ENCODE results near the gene CCDC149.

The CCDC149 gene

DNA sequence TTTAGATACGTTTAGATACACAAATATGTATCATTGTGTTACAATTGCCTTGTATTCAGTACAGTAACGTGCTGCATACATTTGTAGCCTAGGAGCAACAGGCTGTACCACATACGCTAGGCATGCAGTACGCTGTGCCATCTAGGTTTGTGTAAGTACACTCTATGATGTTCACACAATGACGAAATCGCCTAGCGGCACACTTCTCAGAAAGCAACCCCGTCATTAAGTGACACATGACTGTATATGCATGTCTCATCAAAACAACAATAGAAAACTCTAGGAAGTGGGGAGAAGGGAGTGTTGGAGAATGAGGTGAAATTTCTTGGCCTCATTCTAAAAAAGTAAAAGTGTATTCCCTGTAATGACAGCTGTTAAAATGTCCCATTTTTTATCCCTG is 32.7 kb downstream of the CCDC149 start:
- Histone ChIP-seq H3K27me3 (ENCODE audit: control insufficient read depth, insufficient read depth, low read length) (no peaks in the 10 kb centered on the region), H3K36me3 (ENCODE audit: control insufficient read depth, insufficient read depth, low read length) (no peaks in the 10 kb centered on the region), H3K27ac (ENCODE audit: low read depth, low read length) (no peak overlapping the region), H3K4me1 (ENCODE audit: control insufficient read depth, insufficient read depth, low read length) (peaks cover 21% of the 10 kb centered on the region), H3K9me3 (ENCODE audit: control insufficient read depth, insufficient read depth, low read length) (no peaks in the 10 kb centered on the region), H3K9ac (ENCODE audit: low read depth, low read length) (no peak overlapping the region), H3K4me3 (ENCODE audit: low read depth, low read length) (no peak overlapping the region)

DNA sequence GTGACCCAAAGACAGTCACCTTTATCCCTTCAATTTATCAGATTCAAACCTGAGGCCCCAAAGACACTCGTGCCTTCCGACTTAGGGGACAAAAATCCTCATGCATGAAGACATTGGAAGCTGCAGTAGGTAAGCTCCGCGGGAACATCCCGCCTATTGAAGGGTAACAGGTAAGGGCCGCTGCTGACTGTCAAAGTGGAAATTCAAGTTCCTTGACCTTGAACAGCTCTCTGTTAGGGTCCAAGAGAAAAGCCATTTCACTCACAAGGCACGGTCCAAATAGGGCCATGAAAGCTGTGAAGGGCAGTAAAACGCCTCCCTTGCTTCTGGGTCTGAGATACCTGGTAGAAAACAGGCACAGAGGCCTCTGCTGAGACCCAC is 34.2 kb downstream of the CCDC149 start:
- H3K4me3 ChIP-seq (ENCODE audit: low read depth, low read length): no peak overlapping the region

DNA sequence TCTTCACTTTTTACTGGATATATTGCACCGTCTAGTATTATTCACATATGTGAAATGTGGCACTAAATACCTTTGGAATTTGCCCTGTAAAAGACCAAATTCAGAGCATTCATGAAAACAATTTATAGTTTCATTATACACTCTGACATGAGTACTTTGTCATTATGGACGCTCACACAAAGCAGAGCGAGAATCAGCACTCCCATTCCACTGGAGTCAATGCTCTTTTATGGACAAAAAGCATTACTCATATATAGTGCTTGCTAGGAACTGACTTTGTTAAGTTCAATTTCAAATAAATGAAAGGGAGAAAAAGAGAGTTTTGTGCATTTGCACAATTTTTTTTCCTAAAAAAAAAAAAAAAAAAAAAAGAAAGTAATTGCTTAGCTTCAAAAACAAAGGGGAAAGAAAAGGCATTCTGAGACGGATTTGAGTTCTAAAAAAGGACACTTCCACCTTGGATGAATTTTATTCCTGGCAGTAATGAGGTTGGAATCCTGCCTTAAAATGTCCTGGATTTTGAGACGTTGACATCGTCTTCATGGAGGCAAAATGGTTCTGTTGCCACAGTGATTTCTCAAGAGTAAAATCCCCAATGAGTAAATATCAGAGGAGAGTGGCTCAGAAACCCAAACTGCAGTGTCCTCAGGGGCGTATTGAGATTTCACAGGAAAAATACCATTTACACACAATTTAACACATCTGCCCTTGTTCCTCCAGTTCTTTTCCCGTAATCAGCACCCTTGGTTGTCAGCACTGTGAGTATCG is 34.8 kb downstream of the CCDC149 start:
- no peaks in the 10 kb centered on the region for H3K27me3 ChIP-seq (ENCODE audit: control insufficient read depth, insufficient read depth, low read length)
- no peaks in the 10 kb centered on the region for H3K9me3 ChIP-seq (ENCODE audit: control insufficient read depth, insufficient read depth, low read length)
- no peaks in the 10 kb centered on the region for H3K36me3 ChIP-seq (ENCODE audit: control insufficient read depth, insufficient read depth, low read length)
- no peak overlapping the region for H3K9ac ChIP-seq (ENCODE audit: low read depth, low read length)
- peaks cover 14% of the 10 kb centered on the region for H3K4me1 ChIP-seq (ENCODE audit: control insufficient read depth, insufficient read depth, low read length)
- H3K4me3 ChIP-seq (ENCODE audit: low read depth, low read length): no peak overlapping the region
- H3K27ac ChIP-seq (ENCODE audit: low read depth, low read length): no peak overlapping the region

More for the DNA sequence above, 34.2 kb downstream of the CCDC149 start:
- Histone ChIP-seq H3K36me3 (ENCODE audit: control insufficient read depth, insufficient read depth, low read length) (no peaks in the 10 kb centered on the region), H3K4me1 (ENCODE audit: control insufficient read depth, insufficient read depth, low read length) (peaks cover 18% of the 10 kb centered on the region), H3K9ac (ENCODE audit: low read depth, low read length) (no peak overlapping the region), H3K9me3 (ENCODE audit: control insufficient read depth, insufficient read depth, low read length) (no peaks in the 10 kb centered on the region), H3K27ac (ENCODE audit: low read depth, low read length) (no peak overlapping the region), H3K27me3 (ENCODE audit: control insufficient read depth, insufficient read depth, low read length) (no peaks in the 10 kb centered on the region)

DNA sequence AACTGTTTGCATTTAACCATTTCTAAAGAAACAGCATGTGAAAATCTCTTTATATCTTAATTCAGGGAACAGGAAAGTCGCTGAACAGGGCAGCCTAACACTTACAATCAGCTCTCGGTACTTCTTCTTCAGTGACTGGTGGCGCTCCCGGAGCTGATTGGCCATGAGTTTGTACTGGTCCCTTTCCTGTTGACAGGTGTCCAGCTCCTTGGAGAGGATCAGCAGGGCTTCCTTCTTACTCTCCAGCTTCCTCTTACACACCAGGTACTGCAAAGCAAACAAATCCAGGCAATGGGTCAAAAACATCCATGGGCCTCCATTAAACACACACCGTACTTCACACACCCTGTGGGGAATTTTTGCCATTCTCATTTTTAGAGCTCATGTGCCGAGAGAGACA is 36.4 kb downstream of the CCDC149 start:
- Histone ChIP-seq H3K4me3 (ENCODE audit: low read depth, low read length) (no peak overlapping the region), H3K27me3 (ENCODE audit: control insufficient read depth, insufficient read depth, low read length) (no peaks in the 10 kb centered on the region), H3K27ac (ENCODE audit: low read depth, low read length) (no peak overlapping the region), H3K9me3 (ENCODE audit: control insufficient read depth, insufficient read depth, low read length) (no peaks in the 10 kb centered on the region), H3K9ac (ENCODE audit: low read depth, low read length) (no peak overlapping the region), H3K4me1 (ENCODE audit: control insufficient read depth, insufficient read depth, low read length) (peaks cover 5% of the 10 kb centered on the region; the same call in 1 of the 2 replicates), H3K36me3 (ENCODE audit: control insufficient read depth, insufficient read depth, low read length) (no peaks in the 10 kb centered on the region)

DNA sequence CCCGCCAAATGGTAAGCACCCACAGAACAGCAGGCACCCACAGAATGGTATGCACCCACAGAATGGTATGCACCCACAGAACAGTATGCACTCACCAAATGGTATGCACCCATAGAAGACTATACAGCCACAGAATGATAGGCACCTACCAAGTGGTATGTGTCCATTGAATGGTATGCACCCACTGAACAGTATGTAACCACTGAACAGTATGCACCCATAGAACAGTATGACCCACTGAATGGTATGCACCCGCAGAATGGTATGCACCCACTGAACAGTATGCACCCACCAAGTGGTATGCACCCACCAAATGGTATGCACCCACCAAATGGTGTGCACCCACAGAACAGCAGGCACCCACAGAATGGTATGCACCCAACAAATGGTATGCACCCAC is 40.1 kb downstream of the CCDC149 start:
- H3K27ac ChIP-seq (ENCODE audit: low read depth, low read length): no peak overlapping the region
- H3K4me3 ChIP-seq (ENCODE audit: low read depth, low read length): no peak overlapping the region
- no peaks in the 10 kb centered on the region for H3K27me3 ChIP-seq (ENCODE audit: control insufficient read depth, insufficient read depth, low read length)
- peaks cover 14% of the 10 kb centered on the region for H3K4me1 ChIP-seq (ENCODE audit: control insufficient read depth, insufficient read depth, low read length)
- H3K9me3 ChIP-seq (ENCODE audit: control insufficient read depth, insufficient read depth, low read length): no peaks in the 10 kb centered on the region
- H3K36me3 ChIP-seq (ENCODE audit: control insufficient read depth, insufficient read depth, low read length): no peaks in the 10 kb centered on the region
- H3K9ac ChIP-seq (ENCODE audit: low read depth, low read length): no peak overlapping the region

DNA sequence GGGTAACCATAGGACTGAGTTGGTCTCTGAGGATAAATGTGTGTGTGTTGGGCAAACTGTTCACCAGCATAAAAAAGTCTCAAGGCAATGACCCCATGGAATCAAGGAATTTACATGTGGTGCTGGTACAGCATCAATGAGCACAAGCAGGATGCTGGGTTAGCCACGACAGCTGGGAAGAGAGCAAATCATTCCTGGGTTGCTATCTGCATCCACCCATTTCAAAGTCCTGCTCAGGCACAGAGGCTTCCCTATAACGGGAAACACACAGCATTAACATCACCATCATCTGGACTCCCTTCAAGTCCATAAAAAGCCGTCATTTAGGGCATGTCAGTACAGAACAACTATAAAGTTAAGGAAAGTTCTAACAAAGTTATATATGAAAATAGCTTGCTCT is 41.6 kb downstream of the CCDC149 start:
- H3K4me1 ChIP-seq (ENCODE audit: control insufficient read depth, insufficient read depth, low read length): peaks cover 22% of the 10 kb centered on the region
- no peaks in the 10 kb centered on the region for H3K9me3 ChIP-seq (ENCODE audit: control insufficient read depth, insufficient read depth, low read length)
- H3K9ac ChIP-seq (ENCODE audit: low read depth, low read length): no peak overlapping the region; the same call in 1 of the 2 replicates
- no peak overlapping the region for H3K4me3 ChIP-seq (ENCODE audit: low read depth, low read length)
- no peak overlapping the region for H3K27ac ChIP-seq (ENCODE audit: low read depth, low read length)
- H3K27me3 ChIP-seq (ENCODE audit: control insufficient read depth, insufficient read depth, low read length): no peaks in the 10 kb centered on the region
- no peaks in the 10 kb centered on the region for H3K36me3 ChIP-seq (ENCODE audit: control insufficient read depth, insufficient read depth, low read length)

DNA sequence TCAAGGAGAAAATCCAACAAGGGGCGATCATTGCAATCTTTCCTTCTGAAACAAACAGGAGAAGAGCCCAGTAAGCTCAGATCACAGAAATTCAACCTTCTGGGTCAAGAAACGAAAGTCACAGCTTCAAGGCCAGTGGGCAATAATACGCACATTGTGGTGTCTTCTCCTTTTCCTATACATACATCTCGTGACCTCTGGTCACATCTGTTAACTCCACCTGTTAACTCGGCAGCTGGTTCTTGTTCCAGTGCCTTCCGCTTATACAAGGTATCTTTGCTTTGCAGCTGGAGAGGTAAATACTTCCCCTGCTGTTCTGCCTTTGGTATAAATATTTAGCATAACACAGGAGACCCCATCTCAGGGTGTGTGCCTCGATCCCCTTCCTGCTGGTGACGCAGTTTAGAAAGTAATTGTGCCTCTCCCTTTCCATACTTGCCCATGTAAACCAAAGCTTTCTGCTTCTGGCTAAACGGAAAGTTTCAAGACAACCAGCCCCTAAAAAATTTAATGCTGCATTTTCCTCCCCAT is 45.0 kb downstream of the CCDC149 start:
- H3K36me3 ChIP-seq (ENCODE audit: control insufficient read depth, insufficient read depth, low read length): no peaks in the 10 kb centered on the region

DNA sequence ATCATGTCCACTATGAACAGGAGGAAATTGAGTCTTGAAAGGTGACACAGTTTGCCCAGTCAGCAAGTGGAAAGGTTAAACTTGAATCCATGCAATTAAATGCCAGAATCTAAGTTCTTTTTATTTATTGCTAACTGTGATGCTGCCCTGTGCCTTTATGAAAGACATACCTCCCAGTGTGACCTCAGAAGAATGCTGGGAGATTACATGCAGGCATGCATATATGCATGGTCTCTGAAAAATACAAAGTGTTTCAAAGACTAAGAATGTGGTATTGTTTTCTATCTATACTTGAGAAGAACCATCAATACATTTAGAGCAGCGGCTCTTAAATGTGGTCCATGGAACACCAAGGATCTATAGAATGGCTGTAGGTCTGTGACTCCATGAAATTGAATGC is 45.6 kb downstream of the CCDC149 start:
- peaks cover 22% of the 10 kb centered on the region for H3K4me1 ChIP-seq (ENCODE audit: control insufficient read depth, insufficient read depth, low read length)
- no peak overlapping the region for H3K9ac ChIP-seq (ENCODE audit: low read depth, low read length)
- peaks cover 27% of the 10 kb centered on the region for H3K9me3 ChIP-seq (ENCODE audit: control insufficient read depth, insufficient read depth, low read length)
- no peaks in the 10 kb centered on the region for H3K27me3 ChIP-seq (ENCODE audit: control insufficient read depth, insufficient read depth, low read length)
- H3K36me3 ChIP-seq (ENCODE audit: control insufficient read depth, insufficient read depth, low read length): no peaks in the 10 kb centered on the region
- H3K4me3 ChIP-seq (ENCODE audit: low read depth, low read length): no peak overlapping the region
- no peak overlapping the region for H3K27ac ChIP-seq (ENCODE audit: low read depth, low read length)

More for the DNA sequence above, 45.0 kb downstream of the CCDC149 start:
- peak overlapping the region; percentile 9 for H3K27ac ChIP-seq (ENCODE audit: low read depth, low read length)
- H3K9me3 ChIP-seq (ENCODE audit: control insufficient read depth, insufficient read depth, low read length): peaks cover 25% of the 10 kb centered on the region
- H3K4me3 ChIP-seq (ENCODE audit: low read depth, low read length): no peak overlapping the region
- H3K9ac ChIP-seq (ENCODE audit: low read depth, low read length): no peak overlapping the region; the same call in 1 of the 2 replicates
- no peaks in the 10 kb centered on the region for H3K27me3 ChIP-seq (ENCODE audit: control insufficient read depth, insufficient read depth, low read length)
- H3K4me1 ChIP-seq (ENCODE audit: control insufficient read depth, insufficient read depth, low read length): peaks cover 22% of the 10 kb centered on the region

DNA sequence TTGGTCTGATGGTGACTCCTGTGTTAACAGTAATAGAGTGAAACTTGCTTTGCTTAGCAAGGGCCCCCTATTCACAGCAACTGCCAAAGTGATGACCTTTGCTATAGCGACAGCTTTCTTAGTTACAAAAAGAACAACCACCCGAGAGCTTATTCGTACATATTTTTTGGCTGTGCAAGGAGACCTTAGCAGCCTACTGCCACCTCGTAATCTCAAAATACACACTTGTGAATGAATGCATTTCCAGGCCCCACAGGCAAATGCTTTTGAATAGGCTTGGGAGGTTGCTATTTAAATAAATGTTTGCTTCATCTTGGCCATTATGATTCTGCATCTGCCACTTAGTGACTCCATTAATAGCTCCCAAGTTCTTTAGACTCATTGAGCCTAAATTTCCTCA is 47.4 kb downstream of the CCDC149 start:
- Histone ChIP-seq H3K36me3 (ENCODE audit: control insufficient read depth, insufficient read depth, low read length) (no peaks in the 10 kb centered on the region), H3K9ac (ENCODE audit: low read depth, low read length) (no peak overlapping the region), H3K4me3 (ENCODE audit: low read depth, low read length) (no peak overlapping the region), H3K27me3 (ENCODE audit: control insufficient read depth, insufficient read depth, low read length) (no peaks in the 10 kb centered on the region), H3K27ac (ENCODE audit: low read depth, low read length) (no peak overlapping the region), H3K9me3 (ENCODE audit: control insufficient read depth, insufficient read depth, low read length) (peaks cover 32% of the 10 kb centered on the region), H3K4me1 (ENCODE audit: control insufficient read depth, insufficient read depth, low read length) (peaks cover 22% of the 10 kb centered on the region)

DNA sequence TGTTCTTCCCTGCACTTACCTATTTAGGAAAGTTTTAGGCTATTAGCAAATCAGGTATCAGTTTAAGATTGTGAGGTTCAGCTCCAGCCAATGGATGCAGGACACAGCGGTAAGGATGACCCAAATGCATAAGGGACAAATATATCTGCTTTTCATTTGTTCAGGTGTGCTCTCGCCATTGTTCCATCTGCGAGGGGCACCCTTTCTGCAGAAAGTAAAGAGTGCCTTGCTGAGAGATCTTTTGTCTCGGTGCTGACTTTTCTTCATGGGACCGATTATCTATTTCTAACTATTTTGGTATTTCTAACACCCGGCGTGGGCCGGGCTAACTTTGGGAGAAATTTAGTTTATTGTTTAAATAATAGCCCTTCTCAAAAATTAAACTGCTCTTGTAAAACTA is 49.0 kb downstream of the CCDC149 start:
- peaks cover 19% of the 10 kb centered on the region for H3K4me1 ChIP-seq (ENCODE audit: control insufficient read depth, insufficient read depth, low read length)
- H3K9ac ChIP-seq (ENCODE audit: low read depth, low read length): no peak overlapping the region
- H3K36me3 ChIP-seq (ENCODE audit: control insufficient read depth, insufficient read depth, low read length): no peaks in the 10 kb centered on the region
- H3K27me3 ChIP-seq (ENCODE audit: control insufficient read depth, insufficient read depth, low read length): no peaks in the 10 kb centered on the region
- H3K9me3 ChIP-seq (ENCODE audit: control insufficient read depth, insufficient read depth, low read length): peaks cover 32% of the 10 kb centered on the region
- H3K27ac ChIP-seq (ENCODE audit: low read depth, low read length): no peak overlapping the region
- no peak overlapping the region for H3K4me3 ChIP-seq (ENCODE audit: low read depth, low read length)

DNA sequence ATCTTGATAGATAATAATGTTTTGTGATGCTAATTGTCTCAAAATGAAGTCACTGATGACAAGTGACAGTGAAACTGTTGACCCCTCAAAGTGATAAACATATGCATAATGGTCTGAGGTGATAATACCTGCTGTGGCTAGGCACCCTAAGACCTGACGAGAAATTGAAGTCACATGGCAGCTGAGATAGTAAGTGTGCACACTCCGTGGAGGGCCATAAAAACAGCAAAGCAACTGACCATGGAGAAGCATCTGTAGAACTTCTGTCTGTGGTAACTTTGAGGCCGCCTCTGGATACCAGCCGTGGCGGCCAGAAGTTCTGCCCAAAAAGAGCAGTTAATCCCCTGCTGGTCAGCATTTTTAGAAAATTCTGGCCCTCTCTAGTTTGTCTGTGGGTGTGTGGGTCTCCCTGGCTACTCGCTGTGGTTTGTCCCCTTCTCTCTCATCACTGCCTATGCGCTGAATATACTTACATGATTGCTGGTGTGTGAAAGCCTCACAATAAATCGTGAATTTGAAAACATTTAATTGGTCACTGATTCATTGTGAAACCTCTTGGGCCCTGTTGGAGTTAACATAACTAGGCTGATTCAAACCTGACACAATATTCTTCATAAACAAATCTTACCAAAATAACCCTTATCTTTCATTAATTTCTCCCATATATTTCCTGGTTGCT is 50.6 kb downstream of the CCDC149 start:
- no peaks in the 10 kb centered on the region for H3K27me3 ChIP-seq (ENCODE audit: control insufficient read depth, insufficient read depth, low read length)
- peaks cover 32% of the 10 kb centered on the region for H3K9me3 ChIP-seq (ENCODE audit: control insufficient read depth, insufficient read depth, low read length)
- H3K36me3 ChIP-seq (ENCODE audit: control insufficient read depth, insufficient read depth, low read length): no peaks in the 10 kb centered on the region
- no peak overlapping the region for H3K9ac ChIP-seq (ENCODE audit: low read depth, low read length)
- no peak overlapping the region for H3K4me3 ChIP-seq (ENCODE audit: low read depth, low read length)
- H3K27ac ChIP-seq (ENCODE audit: low read depth, low read length): no peak overlapping the region
- H3K4me1 ChIP-seq (ENCODE audit: control insufficient read depth, insufficient read depth, low read length): peaks cover 3% of the 10 kb centered on the region
